CD4-positive, alpha-beta T cell treated with Interleukin-6 for 4 hours (primary cell): ENCODE data around the gene SLC12A8.
"Not testable (repeated sequence)": the region's sequence is repeated elsewhere in the genome, so short reads cannot be mapped to it uniquely, and the experiment has no call there.

Experiments used
- DNase-seq: peaks from one replicate; pipeline ENCODE4 v3.0.0-alpha.2; 2020; ENCODE audit warnings: mixed read lengths

The SLC12A8 gene

GRCh38 chr3:125108833-125109535 lies 103.6 kb downstream of the SLC12A8 start:
- no peak for DNase-seq

GRCh38 chr3:125107861-125108567 lies 104.5 kb downstream of the SLC12A8 start:
- DNase-seq, result no peak

- no peak for DNase-seq
Measured at GRCh38 chr3:125107363-125107762, 105.2 kb downstream of the SLC12A8 start.

GRCh38 chr3:125105116-125105515 lies 107.4 kb downstream of the SLC12A8 start:
- no peak for DNase-seq

- DNase-seq, result no peak
Measured at GRCh38 chr3:125104639-125105038, 107.9 kb downstream of the SLC12A8 start.

GRCh38 chr3:125103406-125103805 lies 109.1 kb downstream of the SLC12A8 start:
- no peak for DNase-seq

- DNase-seq, result no peak
Measured at GRCh38 chr3:125102470-125102869, 110.1 kb downstream of the SLC12A8 start.

GRCh38 chr3:125098611-125099291 lies 113.8 kb downstream of the SLC12A8 start:
- DNase-seq, result no peak

GRCh38 chr3:125090649-125091048 lies 121.9 kb downstream of the SLC12A8 start:
- no peak for DNase-seq

GRCh38 chr3:125087768-125088391 lies 124.7 kb downstream of the SLC12A8 start:
- no peak for DNase-seq

- DNase-seq, result no peak
Measured at GRCh38 chr3:125085166-125085565, 127.4 kb downstream of the SLC12A8 start.

- no peak for DNase-seq
Measured at GRCh38 chr3:125083776-125084175, 128.8 kb downstream of the SLC12A8 start.

- not testable (repeated sequence) for DNase-seq
Measured at GRCh38 chr3:125082339-125082738, 130.2 kb downstream of the SLC12A8 start.

GRCh38 chr3:125080077-125080476 lies 132.5 kb downstream of the SLC12A8 start:
- no peak for DNase-seq

GRCh38 chr3:125079675-125080045 lies 132.9 kb downstream of the SLC12A8 start:
- DNase-seq, result no peak

GRCh38 chr3:125078951-125079674 lies 133.4 kb downstream of the SLC12A8 start:
- DNase-seq, result no peak

GRCh38 chr3:125077864-125078263 lies 134.7 kb downstream of the SLC12A8 start:
- DNase-seq, result no peak

- DNase-seq, result no peak
Measured at GRCh38 chr3:125076464-125076863, 136.1 kb downstream of the SLC12A8 start.

GRCh38 chr3:125075738-125076137 lies 136.8 kb downstream of the SLC12A8 start:
- no peak for DNase-seq

- DNase-seq, result no peak
Measured at GRCh38 chr3:125073390-125073905, 139.1 kb downstream of the SLC12A8 start.

GRCh38 chr3:125072749-125073389 lies 139.7 kb downstream of the SLC12A8 start:
- DNase-seq, result no peak

GRCh38 chr3:125072301-125072700 lies 140.2 kb downstream of the SLC12A8 start:
- no peak for DNase-seq
